ENCODE measurements around the gene DCBLD1.
"Not testable (repeated sequence)": the region's sequence is repeated elsewhere in the genome, so short reads cannot be mapped to it uniquely, and the experiment has no call there.

DNA sequence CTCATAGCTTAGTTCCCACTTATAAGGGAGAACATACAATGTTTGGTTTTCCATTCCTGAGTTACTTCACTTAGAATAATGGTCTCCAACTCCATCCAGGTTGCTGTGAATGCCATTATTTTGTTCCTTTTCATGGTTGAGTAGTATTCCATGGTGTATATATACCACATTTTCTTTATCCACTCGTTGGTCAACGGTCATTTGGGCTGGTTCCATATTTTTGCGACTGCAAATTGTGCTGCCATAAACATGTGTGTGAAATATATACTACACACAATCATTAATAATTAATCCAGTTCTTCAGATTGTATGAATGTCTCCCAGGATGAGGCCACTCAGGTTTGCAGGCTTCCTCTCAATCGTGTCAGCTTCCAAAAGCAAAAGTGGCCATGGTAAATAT lies 13.9 kb upstream of the DCBLD1 start:
- TF ChIP-seq POLR2A (IDR thresholded peaks at IDR 0.05), result not testable (repeated sequence)
- TF ChIP-seq, protein P1, sequence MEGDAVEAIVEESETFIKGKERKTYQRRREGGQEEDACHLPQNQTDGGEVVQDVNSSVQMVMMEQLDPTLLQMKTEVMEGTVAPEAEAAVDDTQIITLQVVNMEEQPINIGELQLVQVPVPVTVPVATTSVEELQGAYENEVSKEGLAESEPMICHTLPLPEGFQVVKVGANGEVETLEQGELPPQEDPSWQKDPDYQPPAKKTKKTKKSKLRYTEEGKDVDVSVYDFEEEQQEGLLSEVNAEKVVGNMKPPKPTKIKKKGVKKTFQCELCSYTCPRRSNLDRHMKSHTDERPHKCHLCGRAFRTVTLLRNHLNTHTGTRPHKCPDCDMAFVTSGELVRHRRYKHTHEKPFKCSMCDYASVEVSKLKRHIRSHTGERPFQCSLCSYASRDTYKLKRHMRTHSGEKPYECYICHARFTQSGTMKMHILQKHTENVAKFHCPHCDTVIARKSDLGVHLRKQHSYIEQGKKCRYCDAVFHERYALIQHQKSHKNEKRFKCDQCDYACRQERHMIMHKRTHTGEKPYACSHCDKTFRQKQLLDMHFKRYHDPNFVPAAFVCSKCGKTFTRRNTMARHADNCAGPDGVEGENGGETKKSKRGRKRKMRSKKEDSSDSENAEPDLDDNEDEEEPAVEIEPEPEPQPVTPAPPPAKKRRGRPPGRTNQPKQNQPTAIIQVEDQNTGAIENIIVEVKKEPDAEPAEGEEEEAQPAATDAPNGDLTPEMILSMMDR (IDR thresholded peaks at IDR 0.05), result not testable (repeated sequence)
